B cell (primary cell): ENCODE data around the gene OCA2. TPM values are rescaled to one million over a fixed set of nuclear protein-coding genes. Genes with fewer than 3 reads are reported as not detected.

Source experiments
- ATAC-seq: fragments of 200-7000 bp; cut with Tn5 transposase; one replicate; pipeline ENCODE4 v1.10.0; 2021; ENCODE audit warnings: low read depth, mild to moderate bottlenecking, moderate number of reproducible peaks, moderate library complexity
- CTCF ChIA-PET: fragments of 350-600 bp; sonication (Branson Sonifier 250); formaldehyde crosslinking; loops from one replicate; lab custom pipeline; 2021; ENCODE audit warnings: antibody characterized with exemption, inconsistent platforms; lab: Charles Lee
- POLR2A ChIA-PET: fragments of 350-600 bp; sonication (Branson Sonifier 250); formaldehyde crosslinking; loops from one replicate; lab custom pipeline; 2021; ENCODE audit warnings: antibody characterized with exemption; lab: Charles Lee
- DNase-seq: peaks from one replicate; pipeline ENCODE4 v3.0.0; 2013
- H2AFZ ChIP-seq: 2 replicates; pipeline ENCODE4 v1.6.1; 2012; ENCODE audit warnings: mild to moderate bottlenecking, low read depth, low read length; ENCODE audit not compliant: insufficient read depth, poor library complexity, severe bottlenecking
- H3K27ac ChIP-seq, 2 donors: 1 replicate in 1 of 2; 2 replicates in 1 of 2; pipeline ENCODE4 v1.5.1; 2012 to 2013; ENCODE audit warnings: low read length in 2 of 2, mild to moderate bottlenecking in 2 of 2, moderate library complexity in 1 of 2
- H3K27me3 ChIP-seq, 4 experiments: fragments of 200-600 bp in 1 of 4; sonication (generic) in 1 of 4; replicated peaks in 1 of 4; 1 replicate in 2 of 4; 2 replicates in 2 of 4; pipeline versions ENCODE4 v1.6.1 to v1.7.0; 2013 to 2016; ENCODE audit warnings: low read length in 3 of 4, mild to moderate bottlenecking in 2 of 4, mixed read lengths in 1 of 4, moderate library complexity in 1 of 4; ENCODE audit not compliant: insufficient read depth in 4 of 4, control insufficient read depth in 3 of 4; ENCODE audit errors: control extremely low read depth in 1 of 4
- H3K36me3 ChIP-seq, 2 experiments: replicated peaks in 1 of 2; 1 replicate in 1 of 2; 2 replicates in 1 of 2; pipeline versions ENCODE4 v1.6.1 to v1.7.1; 2013; ENCODE audit warnings: low read length in 1 of 2; ENCODE audit not compliant: insufficient read depth in 2 of 2, control insufficient read depth in 1 of 2; ENCODE audit errors: control extremely low read depth in 1 of 2, extremely low read depth in 1 of 2
- H3K4me1 ChIP-seq, 2 donors: fragments of 200-600 bp in 1 of 2; sonication (generic) in 1 of 2; 1 replicate in 1 of 2; 2 replicates in 1 of 2; pipeline versions ENCODE4 v1.5.1 to v1.6.1; 2013 to 2017; ENCODE audit warnings: low read length in 2 of 2; ENCODE audit not compliant: control insufficient read depth in 2 of 2, insufficient read depth in 2 of 2
- H3K4me2 ChIP-seq: replicated peaks from 2 replicates; pipeline ENCODE3; 2012; ENCODE audit warnings: mild to moderate bottlenecking, low read depth, low read length; ENCODE audit not compliant: poor library complexity, severe bottlenecking
- H3K4me3 ChIP-seq, 5 experiments: fragments of 200-600 bp in 1 of 5; sonication (generic) in 1 of 5; 1 replicate in 3 of 5; 2 replicates in 2 of 5; pipeline versions ENCODE4 v1.5.1 to v1.7.0; 2011 to 2016; ENCODE audit warnings: low read length in 4 of 5, mild to moderate bottlenecking in 4 of 5, low read depth in 2 of 5, control low read depth in 1 of 5, moderate library complexity in 1 of 5; ENCODE audit not compliant: insufficient read depth in 1 of 5; ENCODE audit errors: control extremely low read depth in 1 of 5, extremely low read depth in 1 of 5
- H3K79me2 ChIP-seq: fragments of 200-600 bp; sonication (generic); one replicate; pipeline ENCODE4 v1.6.0; 2016; ENCODE audit warnings: low read length; ENCODE audit not compliant: control insufficient read depth, insufficient read depth
- H3K9ac ChIP-seq: fragments of 200-600 bp; sonication (generic); 2 replicates; pipeline ENCODE4 v1.6.1; 2017; ENCODE audit warnings: mild to moderate bottlenecking, low read length, moderate library complexity
- H3K9me3 ChIP-seq, 3 donors: one replicate each; pipeline versions ENCODE4 v1.6.1 to v1.7.1; 2013; ENCODE audit warnings: low read length in 2 of 3; ENCODE audit not compliant: control insufficient read depth in 2 of 3, insufficient read depth in 1 of 3; ENCODE audit errors: control extremely low read depth in 1 of 3
- H4K20me1 ChIP-seq: 2 replicates; pipeline ENCODE4 v1.6.0; 2012; ENCODE audit warnings: mild to moderate bottlenecking, low read length; ENCODE audit not compliant: insufficient read depth, control insufficient read depth, poor library complexity, severe bottlenecking
- H3K27ac Mint-ChIP-seq: one replicate; pipeline ENCODE4 v1.8.0; 2021; ENCODE audit warnings: mixed read lengths
- H3K27me3 Mint-ChIP-seq: one replicate; pipeline ENCODE4 v1.8.0; 2021; ENCODE audit warnings: mixed read lengths
- H3K4me1 Mint-ChIP-seq: one replicate; pipeline ENCODE4 v1.8.0; 2021; ENCODE audit warnings: mixed read lengths
- H3K4me3 Mint-ChIP-seq: one replicate; pipeline ENCODE4 v1.8.0; 2021; ENCODE audit warnings: mixed read lengths
- H3K9me3 Mint-ChIP-seq: one replicate; pipeline ENCODE4 v1.8.0; 2022; ENCODE audit warnings: mixed read lengths; ENCODE audit not compliant: insufficient read depth
- EZH2 ChIP-seq: IDR thresholded peaks from 2 replicates; pipeline ENCODE4 v1.6.1; 2012; ENCODE audit warnings: borderline replicate concordance, low read depth, mild to moderate bottlenecking, moderate library complexity, low read length; ENCODE audit not compliant: insufficient read depth, poor library complexity, severe bottlenecking
- WGBS: methylation state at CpG from one replicate; pipeline ENCODE4 v1.1.5; 2013; ENCODE audit warnings: missing lambda C conversion rate; ENCODE audit not compliant: insufficient coverage; 5-methylcytosine and 5-hydroxymethylcytosine counted together
- intact Hi-C: fragments of 100-400 bp; cut with micrococcal nuclease; formaldehyde crosslinking; loops from one replicate; pipeline ENCODE4 v1.10.0; 2022
- polyA plus RNA-seq: library from polyadenylated mRNA; depleted of rRNA; stranded (reverse); fragments of >200 nt; gene quantifications from 2 replicates; pipeline ENCODE4 v1.2.3, GENCODE V29; 2012
- total RNA-seq, 2 donors: library from RNA; stranded (reverse); fragments of 120-200 nt in 1 of 2; gene quantifications; 1 replicate in 1 of 2; 2 replicates in 1 of 2; pipeline versions ENCODE4 v1.2.3 to v1.2.4, GENCODE V29; 2013 to 2022
- TF ChIP-seq, protein P1 (sequence below): fragments of 200-600 bp; IDR thresholded peaks from one replicate; pipeline ENCODE4 v1.8.0; 2022; ENCODE audit warnings: antibody characterized with exemption, mild to moderate bottlenecking

OCA2 gene
- total and polyA plus RNA-seq, 2 donors (not counting 1 experiment from before 2014, with no cell fraction given), result 0.12 TPM; not detected in 1

DNA sequence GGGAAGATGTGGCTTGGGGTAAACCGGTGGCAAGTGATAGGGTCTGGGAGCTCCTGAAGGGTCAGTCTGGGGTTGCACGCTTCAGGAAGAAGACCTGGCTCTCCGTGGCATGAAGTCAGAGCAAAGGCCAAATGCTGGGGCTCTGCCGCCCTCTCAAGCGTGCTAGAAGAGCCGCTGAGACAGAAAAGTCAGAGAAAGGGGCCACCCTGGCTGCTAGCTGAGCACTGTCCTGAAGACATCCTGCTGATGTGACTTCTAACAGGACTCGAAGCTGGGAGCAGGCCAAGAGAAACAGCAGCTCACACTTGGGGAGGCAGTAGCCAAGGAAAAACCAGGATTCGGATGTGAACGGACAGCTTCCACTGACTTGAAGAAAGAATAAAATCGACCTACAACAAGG, 270.4 kb downstream of the OCA2 start:
- H3K79me2 ChIP-seq, result no peaks in the 10 kb centered on the region
- no peaks in the 10 kb centered on the region for H3K9me3 Mint-ChIP-seq
- H3K9me3 ChIP-seq, result peaks cover 0 to 3% (median 0%) of the 10 kb centered on the region in 3 donors
- no peak overlapping the region for H3K4me3 ChIP-seq
- no peaks in the 10 kb centered on the region for H3K4me1 ChIP-seq
- ATAC-seq (no peak), DNase-seq (no peak)
- ChIA-PET POLR2A (no interaction called here), CTCF (no interaction called here)
- TF ChIP-seq, protein P1, sequence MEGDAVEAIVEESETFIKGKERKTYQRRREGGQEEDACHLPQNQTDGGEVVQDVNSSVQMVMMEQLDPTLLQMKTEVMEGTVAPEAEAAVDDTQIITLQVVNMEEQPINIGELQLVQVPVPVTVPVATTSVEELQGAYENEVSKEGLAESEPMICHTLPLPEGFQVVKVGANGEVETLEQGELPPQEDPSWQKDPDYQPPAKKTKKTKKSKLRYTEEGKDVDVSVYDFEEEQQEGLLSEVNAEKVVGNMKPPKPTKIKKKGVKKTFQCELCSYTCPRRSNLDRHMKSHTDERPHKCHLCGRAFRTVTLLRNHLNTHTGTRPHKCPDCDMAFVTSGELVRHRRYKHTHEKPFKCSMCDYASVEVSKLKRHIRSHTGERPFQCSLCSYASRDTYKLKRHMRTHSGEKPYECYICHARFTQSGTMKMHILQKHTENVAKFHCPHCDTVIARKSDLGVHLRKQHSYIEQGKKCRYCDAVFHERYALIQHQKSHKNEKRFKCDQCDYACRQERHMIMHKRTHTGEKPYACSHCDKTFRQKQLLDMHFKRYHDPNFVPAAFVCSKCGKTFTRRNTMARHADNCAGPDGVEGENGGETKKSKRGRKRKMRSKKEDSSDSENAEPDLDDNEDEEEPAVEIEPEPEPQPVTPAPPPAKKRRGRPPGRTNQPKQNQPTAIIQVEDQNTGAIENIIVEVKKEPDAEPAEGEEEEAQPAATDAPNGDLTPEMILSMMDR, result no peak
- no peak for TF ChIP-seq EZH2
- intact Hi-C loops, result no loop called here
- no peaks in the 10 kb centered on the region for H3K36me3 ChIP-seq
- no peaks in the 10 kb centered on the region for H3K27me3 Mint-ChIP-seq
- no peak overlapping the region for H3K27ac Mint-ChIP-seq
- H3K4me1 Mint-ChIP-seq, result no peaks in the 10 kb centered on the region
- 96% methylated on average over 10 of the region's 10 CpGs for WGBS
- no peak overlapping the region for H3K9ac ChIP-seq
- H3K27ac ChIP-seq, result no peak overlapping the region
- H3K4me2 ChIP-seq, result no peak overlapping the region
- H3K27me3 ChIP-seq, result no peaks in the 10 kb centered on the region
- H4K20me1 ChIP-seq, result no peaks in the 10 kb centered on the region
- H3K4me3 Mint-ChIP-seq, result no peak overlapping the region
- no peak overlapping the region for H2AFZ ChIP-seq

DNA sequence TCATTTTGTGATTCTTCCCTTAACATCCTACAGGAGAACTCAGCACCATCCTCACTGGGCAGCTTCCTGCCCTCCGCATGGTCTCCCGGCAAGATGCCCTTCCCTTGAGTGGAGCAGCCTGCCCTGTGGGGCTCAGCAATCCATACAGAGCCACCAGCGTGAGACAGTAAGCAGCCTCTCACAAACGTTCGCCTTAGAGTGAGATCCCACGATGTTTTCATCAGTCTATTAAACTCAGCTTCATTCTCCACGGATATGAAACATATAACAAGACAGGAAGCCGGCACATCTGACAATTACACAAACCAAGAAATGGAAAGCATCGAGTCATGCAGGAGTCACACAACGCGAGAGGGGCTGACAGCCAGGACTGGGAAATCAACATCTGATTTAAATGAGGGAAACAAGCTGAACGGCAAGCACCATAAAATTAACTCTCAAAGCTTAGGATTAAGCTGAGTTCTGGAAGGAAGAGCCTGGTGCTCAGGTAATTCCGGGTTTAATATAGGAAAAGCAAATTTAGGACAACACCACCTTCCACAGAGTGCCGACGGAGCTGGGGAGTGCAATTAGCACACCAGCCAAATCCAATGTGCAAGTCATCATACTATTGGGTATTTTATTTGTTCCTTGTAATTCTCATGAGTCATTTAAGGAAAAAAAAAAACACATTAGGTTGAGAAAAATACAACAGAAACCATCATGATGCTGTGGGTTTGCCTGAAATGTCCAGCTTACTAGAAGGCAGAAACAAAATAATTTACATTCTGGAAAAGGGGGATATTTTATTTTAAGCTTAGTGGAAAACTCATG, 272.0 kb downstream of the OCA2 start:
- H3K79me2 ChIP-seq, result no peaks in the 10 kb centered on the region
- no peaks in the 10 kb centered on the region for H3K9me3 Mint-ChIP-seq
- TF ChIP-seq, protein P1, result no peak
- no peak for TF ChIP-seq EZH2
- no peaks in the 10 kb centered on the region for H3K27me3 ChIP-seq
- H3K4me3 Mint-ChIP-seq, result no peak overlapping the region
- H3K9ac ChIP-seq, result no peak overlapping the region
- no peaks in the 10 kb centered on the region for H3K36me3 ChIP-seq
- CTCF ChIA-PET, result interaction anchor here (1.3 kb wide), 1 partner anchor 9 kb away, joined by 3 read pairs; no protein-coding TSS in a partner anchor
- H3K9me3 ChIP-seq, result peaks cover 0 to 3% (median 0%) of the 10 kb centered on the region in 3 donors
- intact Hi-C loops, result no loop called here
- POLR2A ChIA-PET, result no interaction called here
- H3K4me2 ChIP-seq, result no peak overlapping the region
- ATAC-seq (no peak), DNase-seq (no peak)
- H3K27me3 Mint-ChIP-seq, result no peaks in the 10 kb centered on the region
- H3K4me1 Mint-ChIP-seq, result no peaks in the 10 kb centered on the region
- no peak overlapping the region for H3K4me3 ChIP-seq
- H3K4me1 ChIP-seq, result no peaks in the 10 kb centered on the region
- no peaks in the 10 kb centered on the region for H4K20me1 ChIP-seq
- H2AFZ ChIP-seq, result no peak overlapping the region
- H3K27ac Mint-ChIP-seq, result no peak overlapping the region
- WGBS, result 74% methylated on average over 10 of the region's 15 CpGs
- no peak overlapping the region for H3K27ac ChIP-seq
